ENCODE measurements around the gene ELF4. TPM values are rescaled to one million over a fixed set of nuclear protein-coding genes. Genes with fewer than 3 reads are reported as not detected.

Gene ELF4
- total and polyA plus RNA-seq, 4 donors, result 1.9 to 6.6 (median 3.8) TPM

GRCh38 chrX:130136496-130136895 lies 26.2 kb upstream of the ELF4 start:
- DNase-seq (ENCODE audit: low read depth in 4 of 6, low spot score in 6 of 6), result no peak
- H3K9me3 ChIP-seq (ENCODE audit: control insufficient read depth, insufficient read depth, low read length), result no peaks in the 10 kb centered on the region
- peaks cover 13% of the 10 kb centered on the region for H3K36me3 ChIP-seq (ENCODE audit: control insufficient read depth, insufficient read depth, low read length)
- peaks cover 2% of the 10 kb centered on the region for H3K27me3 ChIP-seq (ENCODE audit: control insufficient read depth, insufficient read depth, low read length)
- no peak overlapping the region for H3K4me3 ChIP-seq (ENCODE audit: low read depth, low read length)
- no CpG with 5 or more reads among the region's 5 CpGs for WGBS (ENCODE audit: insufficient coverage)
- no peak overlapping the region for H3K27ac ChIP-seq (ENCODE audit: low read depth, low read length)
- H3K4me1 ChIP-seq (ENCODE audit: control insufficient read depth, insufficient read depth, low read length), result no peaks in the 10 kb centered on the region

- Histone ChIP-seq H3K36me3 (ENCODE audit: control insufficient read depth, insufficient read depth, low read length) (peaks cover 16% of the 10 kb centered on the region), H3K27me3 (ENCODE audit: control insufficient read depth, insufficient read depth, low read length) (no peaks in the 10 kb centered on the region), H3K4me3 (ENCODE audit: low read depth, low read length) (no peak overlapping the region), H3K9me3 (ENCODE audit: control insufficient read depth, insufficient read depth, low read length) (no peaks in the 10 kb centered on the region), H3K4me1 (ENCODE audit: control insufficient read depth, insufficient read depth, low read length) (no peaks in the 10 kb centered on the region), H3K27ac (ENCODE audit: low read depth, low read length) (no peak overlapping the region)
- WGBS (ENCODE audit: insufficient coverage), result 92% methylated on average over 4 of the region's 5 CpGs
- DNase-seq (ENCODE audit: low read depth in 4 of 6, low spot score in 6 of 6), result no peak
Measured at GRCh38 chrX:130130990-130131389, 20.7 kb upstream of the ELF4 start.

DNA sequence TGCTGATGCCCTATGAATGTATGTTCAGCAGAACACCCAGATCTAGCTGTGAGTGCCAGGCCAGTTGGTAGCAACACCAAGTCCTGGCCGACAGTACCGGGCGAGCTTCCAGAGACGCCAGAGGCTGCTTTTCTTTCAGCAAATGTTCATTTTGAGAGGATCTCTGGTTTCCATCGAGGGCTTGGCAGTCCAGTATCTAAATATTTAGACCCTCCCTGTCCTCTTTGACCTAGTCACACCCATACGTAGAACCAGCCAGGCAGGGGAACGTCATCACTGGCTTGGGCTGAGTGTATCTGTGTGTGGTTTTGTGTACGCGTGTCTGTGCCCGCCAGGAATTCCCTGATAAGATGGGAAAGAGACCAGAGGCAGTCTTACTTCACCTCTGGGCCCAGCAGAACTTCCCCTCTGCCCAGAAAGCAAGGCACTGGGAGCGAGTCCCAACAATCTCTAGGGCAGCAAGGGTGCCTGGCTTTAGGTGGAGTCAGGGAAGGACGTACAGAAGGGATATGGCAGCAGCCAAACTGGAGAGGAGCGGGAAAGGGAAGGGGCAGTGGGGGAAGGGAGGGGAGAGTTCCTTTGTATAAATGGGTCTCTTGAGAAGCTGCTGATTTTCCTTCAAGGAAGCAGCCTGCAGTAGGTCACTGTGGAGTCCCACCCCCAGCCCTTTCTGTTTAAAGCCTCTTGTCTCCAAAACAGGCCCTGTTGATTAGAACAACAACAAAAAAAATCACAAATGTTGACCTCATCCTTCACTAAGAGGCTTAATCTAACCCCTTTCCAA lies 15.0 kb upstream of the ELF4 start:
- Histone ChIP-seq H3K4me1 (ENCODE audit: control insufficient read depth, insufficient read depth, low read length) (peaks cover 10% of the 10 kb centered on the region), H3K4me3 (ENCODE audit: low read depth, low read length) (no peak overlapping the region), H3K9me3 (ENCODE audit: control insufficient read depth, insufficient read depth, low read length) (no peaks in the 10 kb centered on the region), H3K36me3 (ENCODE audit: control insufficient read depth, insufficient read depth, low read length) (peaks cover 14% of the 10 kb centered on the region), H3K27me3 (ENCODE audit: control insufficient read depth, insufficient read depth, low read length) (peaks cover 14% of the 10 kb centered on the region), H3K27ac (ENCODE audit: low read depth, low read length) (no peak overlapping the region)
- DNase-seq (ENCODE audit: low read depth in 4 of 6, low spot score in 6 of 6), result peak in 1 of 6 donors; percentile 12
- 69% methylated on average over 7 of the region's 13 CpGs for WGBS (ENCODE audit: insufficient coverage)

GRCh38 chrX:130124577-130124976 lies 14.3 kb upstream of the ELF4 start:
- Histone ChIP-seq H3K27me3 (ENCODE audit: control insufficient read depth, insufficient read depth, low read length) (peaks cover 17% of the 10 kb centered on the region), H3K36me3 (ENCODE audit: control insufficient read depth, insufficient read depth, low read length) (peaks cover 10% of the 10 kb centered on the region), H3K9me3 (ENCODE audit: control insufficient read depth, insufficient read depth, low read length) (no peaks in the 10 kb centered on the region), H3K4me1 (ENCODE audit: control insufficient read depth, insufficient read depth, low read length) (peaks cover 12% of the 10 kb centered on the region), H3K27ac (ENCODE audit: low read depth, low read length) (no peak overlapping the region), H3K4me3 (ENCODE audit: low read depth, low read length) (no peak overlapping the region)
- 72% methylated on average over 3 of the region's 4 CpGs for WGBS (ENCODE audit: insufficient coverage)
- no peak for DNase-seq (ENCODE audit: low read depth in 4 of 6, low spot score in 6 of 6)

DNA sequence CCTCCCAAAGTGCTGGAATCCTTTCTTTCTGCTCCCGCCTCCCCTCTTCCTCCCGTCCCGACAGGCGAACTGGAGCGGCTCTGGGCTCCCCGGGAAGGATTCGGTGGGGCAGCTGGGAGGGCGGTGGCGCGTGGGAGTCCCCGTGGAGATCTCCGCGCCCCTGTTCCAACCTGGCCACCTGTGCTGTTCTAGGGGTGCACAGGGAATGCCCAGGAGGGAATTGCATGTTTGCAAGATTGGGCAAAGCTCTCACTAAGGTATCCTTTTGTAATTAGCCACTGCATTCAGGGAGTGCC lies 11.2 kb upstream of the ELF4 start:
- 69% methylated on average over 13 of the region's 13 CpGs for WGBS (ENCODE audit: insufficient coverage)
- no peaks in the 10 kb centered on the region for H3K9me3 ChIP-seq (ENCODE audit: control insufficient read depth, insufficient read depth, low read length)
- no peak overlapping the region for H3K27ac ChIP-seq (ENCODE audit: low read depth, low read length)
- H3K4me1 ChIP-seq (ENCODE audit: control insufficient read depth, insufficient read depth, low read length), result peaks cover 12% of the 10 kb centered on the region
- H3K4me3 ChIP-seq (ENCODE audit: low read depth, low read length), result no peak overlapping the region
- H3K36me3 ChIP-seq (ENCODE audit: control insufficient read depth, insufficient read depth, low read length), result peaks cover 6% of the 10 kb centered on the region
- peaks cover 17% of the 10 kb centered on the region for H3K27me3 ChIP-seq (ENCODE audit: control insufficient read depth, insufficient read depth, low read length)
- no peak for DNase-seq (ENCODE audit: low read depth in 4 of 6, low spot score in 6 of 6)

DNA sequence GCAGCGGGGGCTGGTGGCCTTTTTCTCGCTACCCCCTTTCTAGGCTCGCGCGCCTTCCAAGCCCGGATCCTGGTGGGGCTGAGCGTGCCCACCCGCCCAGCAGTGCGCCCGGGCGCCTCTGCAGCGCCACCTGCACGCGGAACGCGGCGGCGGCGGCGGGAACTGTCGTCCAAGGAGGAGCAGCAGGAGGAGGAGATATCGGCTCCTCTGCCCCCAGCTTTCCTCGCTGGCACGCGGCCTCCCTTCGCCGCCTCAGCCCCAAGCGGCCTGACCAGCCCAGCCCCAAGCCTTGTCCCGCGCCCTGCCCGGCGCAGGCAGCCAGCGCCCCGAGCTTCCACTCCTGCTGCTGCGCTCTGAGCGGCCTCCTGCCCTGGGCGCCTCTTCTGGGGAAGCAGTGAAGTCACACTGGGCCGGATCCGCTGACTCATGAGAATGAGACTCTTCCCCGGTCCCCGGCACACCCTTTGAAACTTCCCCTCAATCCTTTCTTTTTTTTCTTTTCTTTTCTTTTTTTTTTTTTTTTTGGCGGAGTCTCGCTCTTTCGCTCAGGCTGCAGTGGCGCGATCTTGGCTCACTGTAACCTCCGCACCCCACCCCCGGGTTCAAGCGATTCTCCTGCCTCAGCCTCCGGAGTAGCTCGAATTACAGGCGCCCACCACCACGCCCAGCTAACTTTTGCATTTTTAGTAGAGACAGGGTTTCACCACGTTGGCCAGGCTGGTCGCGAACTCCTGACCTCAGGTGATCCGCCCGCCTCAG lies 10.6 kb upstream of the ELF4 start:
- H3K4me1 ChIP-seq (ENCODE audit: control insufficient read depth, insufficient read depth, low read length), result peaks cover 12% of the 10 kb centered on the region
- peak overlapping the region; percentile 31 for H3K4me3 ChIP-seq (ENCODE audit: low read depth, low read length)
- no peak overlapping the region for H3K27ac ChIP-seq (ENCODE audit: low read depth, low read length)
- H3K27me3 ChIP-seq (ENCODE audit: control insufficient read depth, insufficient read depth, low read length), result peaks cover 17% of the 10 kb centered on the region
- H3K36me3 ChIP-seq (ENCODE audit: control insufficient read depth, insufficient read depth, low read length), result peaks cover 6% of the 10 kb centered on the region
- DNase-seq (ENCODE audit: low read depth in 4 of 6, low spot score in 6 of 6), result peak in 4 of 6 donors; percentile 7 to 81 (median 48)
- no peaks in the 10 kb centered on the region for H3K9me3 ChIP-seq (ENCODE audit: control insufficient read depth, insufficient read depth, low read length)
- WGBS (ENCODE audit: insufficient coverage), result 27% methylated on average over 52 of the region's 58 CpGs

- Histone ChIP-seq H3K9me3 (ENCODE audit: control insufficient read depth, insufficient read depth, low read length) (no peaks in the 10 kb centered on the region), H3K4me3 (ENCODE audit: low read depth, low read length) (peak overlapping the region; percentile 31), H3K4me1 (ENCODE audit: control insufficient read depth, insufficient read depth, low read length) (peaks cover 12% of the 10 kb centered on the region), H3K27ac (ENCODE audit: low read depth, low read length) (no peak overlapping the region), H3K27me3 (ENCODE audit: control insufficient read depth, insufficient read depth, low read length) (peaks cover 17% of the 10 kb centered on the region), H3K36me3 (ENCODE audit: control insufficient read depth, insufficient read depth, low read length) (peaks cover 3% of the 10 kb centered on the region)
- no peak for DNase-seq (ENCODE audit: low read depth in 4 of 6, low spot score in 6 of 6)
- WGBS (ENCODE audit: insufficient coverage), result 32% methylated on average over 28 of the region's 28 CpGs
Measured at GRCh38 chrX:130120321-130120731, 10.0 kb upstream of the ELF4 start.

DNA sequence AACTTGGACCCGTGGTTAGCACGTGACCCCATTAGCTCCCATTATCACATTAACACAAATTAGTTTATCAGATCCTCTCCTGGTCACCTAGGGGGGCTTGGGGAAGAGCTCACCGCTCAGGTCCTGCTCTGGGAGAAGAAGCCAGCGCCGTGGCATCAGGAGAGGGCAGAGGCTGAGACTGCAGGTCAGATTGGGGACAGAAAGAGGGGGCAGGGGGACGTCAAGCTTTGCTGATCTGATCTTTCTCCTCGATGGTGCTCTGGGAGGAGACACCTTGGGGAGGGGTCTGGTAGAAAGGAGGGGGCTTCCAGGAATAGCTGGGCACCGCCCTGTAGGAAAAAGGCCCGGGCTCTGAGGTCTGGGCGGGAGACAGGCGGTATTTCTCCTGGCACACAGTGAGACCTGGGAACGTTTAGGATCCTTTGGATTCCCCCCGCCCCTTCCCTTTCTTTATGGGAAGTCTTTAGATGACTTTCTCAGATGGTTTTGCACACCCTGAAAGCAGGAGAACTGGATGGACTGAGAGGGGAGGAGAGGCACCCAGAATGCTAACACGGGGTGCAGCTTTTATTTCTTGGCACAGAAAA lies 9.1 kb upstream of the ELF4 start:
- Histone ChIP-seq H3K4me3 (ENCODE audit: low read depth, low read length) (no peak overlapping the region), H3K36me3 (ENCODE audit: control insufficient read depth, insufficient read depth, low read length) (no peaks in the 10 kb centered on the region), H3K27me3 (ENCODE audit: control insufficient read depth, insufficient read depth, low read length) (peaks cover 17% of the 10 kb centered on the region), H3K4me1 (ENCODE audit: control insufficient read depth, insufficient read depth, low read length) (peaks cover 12% of the 10 kb centered on the region), H3K9me3 (ENCODE audit: control insufficient read depth, insufficient read depth, low read length) (no peaks in the 10 kb centered on the region), H3K27ac (ENCODE audit: low read depth, low read length) (peak overlapping the region; percentile 33)
- 57% methylated on average over 8 of the region's 14 CpGs for WGBS (ENCODE audit: insufficient coverage)
- no peak for DNase-seq (ENCODE audit: low read depth in 4 of 6, low spot score in 6 of 6)

GRCh38 chrX:130118441-130119311 lies 8.4 kb upstream of the ELF4 start:
- Histone ChIP-seq H3K36me3 (ENCODE audit: control insufficient read depth, insufficient read depth, low read length) (no peaks in the 10 kb centered on the region), H3K27me3 (ENCODE audit: control insufficient read depth, insufficient read depth, low read length) (peaks cover 17% of the 10 kb centered on the region), H3K27ac (ENCODE audit: low read depth, low read length) (peak overlapping the region; percentile 33), H3K4me1 (ENCODE audit: control insufficient read depth, insufficient read depth, low read length) (peaks cover 12% of the 10 kb centered on the region), H3K4me3 (ENCODE audit: low read depth, low read length) (no peak overlapping the region), H3K9me3 (ENCODE audit: control insufficient read depth, insufficient read depth, low read length) (no peaks in the 10 kb centered on the region)
- peak in 1 of 6 donors; percentile 4 for DNase-seq (ENCODE audit: low read depth in 4 of 6, low spot score in 6 of 6)
- WGBS (ENCODE audit: insufficient coverage), result 73% methylated on average over 14 of the region's 21 CpGs

Measured in spinal cord (tissue), 10 donors.